ENCODE measurements around the gene NPIPB2.

DNA sequence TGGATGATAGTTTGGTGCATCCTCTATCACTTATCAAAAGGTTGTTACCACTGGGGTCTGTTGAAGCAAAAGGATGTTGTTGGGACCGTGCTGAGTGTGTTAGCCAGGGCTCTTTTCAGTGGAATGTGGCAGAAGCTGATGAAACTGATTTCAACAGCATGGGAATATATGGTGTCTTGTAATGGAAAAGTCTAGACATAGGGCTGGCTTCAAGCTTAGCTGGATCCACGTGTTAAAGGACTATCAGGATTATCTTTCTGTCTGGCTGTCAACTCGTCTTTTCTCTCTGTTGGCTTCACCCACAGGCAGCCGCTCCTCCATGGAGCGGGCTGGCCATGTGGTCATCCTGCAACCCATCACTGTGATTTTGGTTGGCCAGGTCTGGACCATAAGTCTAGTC, 43.4 kb upstream of the NPIPB2 start:
- TF ChIP-seq, protein P1, sequence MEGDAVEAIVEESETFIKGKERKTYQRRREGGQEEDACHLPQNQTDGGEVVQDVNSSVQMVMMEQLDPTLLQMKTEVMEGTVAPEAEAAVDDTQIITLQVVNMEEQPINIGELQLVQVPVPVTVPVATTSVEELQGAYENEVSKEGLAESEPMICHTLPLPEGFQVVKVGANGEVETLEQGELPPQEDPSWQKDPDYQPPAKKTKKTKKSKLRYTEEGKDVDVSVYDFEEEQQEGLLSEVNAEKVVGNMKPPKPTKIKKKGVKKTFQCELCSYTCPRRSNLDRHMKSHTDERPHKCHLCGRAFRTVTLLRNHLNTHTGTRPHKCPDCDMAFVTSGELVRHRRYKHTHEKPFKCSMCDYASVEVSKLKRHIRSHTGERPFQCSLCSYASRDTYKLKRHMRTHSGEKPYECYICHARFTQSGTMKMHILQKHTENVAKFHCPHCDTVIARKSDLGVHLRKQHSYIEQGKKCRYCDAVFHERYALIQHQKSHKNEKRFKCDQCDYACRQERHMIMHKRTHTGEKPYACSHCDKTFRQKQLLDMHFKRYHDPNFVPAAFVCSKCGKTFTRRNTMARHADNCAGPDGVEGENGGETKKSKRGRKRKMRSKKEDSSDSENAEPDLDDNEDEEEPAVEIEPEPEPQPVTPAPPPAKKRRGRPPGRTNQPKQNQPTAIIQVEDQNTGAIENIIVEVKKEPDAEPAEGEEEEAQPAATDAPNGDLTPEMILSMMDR (conservative IDR thresholded peaks at IDR 0.05; ENCODE audit: low read depth, low read length) = no peak
- no peak for TF ChIP-seq EZH2 (IDR thresholded peaks at IDR 0.05; ENCODE audit: low read length, unreplicated experiment)

Data from PC-3 (cell line).